Measurements from ENCODE around the gene PHF21B. TPM values are rescaled to one million over a fixed set of nuclear protein-coding genes. Genes with fewer than 3 reads are reported as not detected.

Gene PHF21B
- total RNA-seq, 1 experiment from 2014 or later: not detected

GRCh38 chr22:44969817-44970216, 40.0 kb downstream of the PHF21B start:
- no peak overlapping the region for H3K27ac Mint-ChIP-seq (ENCODE audit: unreplicated experiment)

GRCh38 chr22:44968736-44969135, 41.1 kb downstream of the PHF21B start:
- Mint-ChIP-seq H3K4me3 (ENCODE audit: low read depth, unreplicated experiment) (no peak overlapping the region), H3K27ac (ENCODE audit: unreplicated experiment) (no peak overlapping the region), H3K36me3 (ENCODE audit: insufficient read depth, unreplicated experiment) (peaks cover 5% of the 10 kb centered on the region), H3K27me3 (ENCODE audit: unreplicated experiment) (peaks cover 96% of the 10 kb centered on the region), H3K9me3 (ENCODE audit: low read depth, unreplicated experiment) (no peaks in the 10 kb centered on the region), H3K4me1 (ENCODE audit: low read depth, unreplicated experiment) (no peaks in the 10 kb centered on the region)
- no TSS peak for BruUV-seq (replicated peaks)
- intact Hi-C loops (cut with micrococcal nuclease; ENCODE audit: unreplicated experiment): no loop called here
- CTCF ChIA-PET: interaction anchor here (0.7 kb wide), 2 partner anchors 126 to 912 kb away, joined by 3 read pairs; no protein-coding TSS in a partner anchor
- DNase-seq: no peak
- no peak for TF ChIP-seq CTCF (IDR thresholded peaks at IDR 0.05; ENCODE audit: unreplicated experiment)

More at GRCh38 chr22:44969817-44970216, 40.0 kb downstream of the PHF21B start:
- Mint-ChIP-seq H3K4me1 (ENCODE audit: low read depth, unreplicated experiment) (no peaks in the 10 kb centered on the region), H3K27me3 (ENCODE audit: unreplicated experiment) (peaks cover 96% of the 10 kb centered on the region), H3K4me3 (ENCODE audit: low read depth, unreplicated experiment) (no peak overlapping the region), H3K9me3 (ENCODE audit: low read depth, unreplicated experiment) (no peaks in the 10 kb centered on the region), H3K36me3 (ENCODE audit: insufficient read depth, unreplicated experiment) (peaks cover 5% of the 10 kb centered on the region)
- TF ChIP-seq CTCF (IDR thresholded peaks at IDR 0.05; ENCODE audit: unreplicated experiment): no peak
- CTCF ChIA-PET: no interaction called here
- intact Hi-C loops (cut with micrococcal nuclease; ENCODE audit: unreplicated experiment): loop anchor here (10.0 kb wide), 1 partner anchor 125 kb away; no protein-coding TSS in a partner anchor
- no TSS peak for BruUV-seq (replicated peaks)
- DNase-seq: no peak

GRCh38 chr22:44965171-44965570, 44.6 kb downstream of the PHF21B start:
- Mint-ChIP-seq H3K36me3 (ENCODE audit: insufficient read depth, unreplicated experiment) (peaks cover 5% of the 10 kb centered on the region), H3K27ac (ENCODE audit: unreplicated experiment) (no peak overlapping the region), H3K27me3 (ENCODE audit: unreplicated experiment) (peaks cover 95% of the 10 kb centered on the region), H3K4me1 (ENCODE audit: low read depth, unreplicated experiment) (no peaks in the 10 kb centered on the region), H3K4me3 (ENCODE audit: low read depth, unreplicated experiment) (no peak overlapping the region), H3K9me3 (ENCODE audit: low read depth, unreplicated experiment) (no peaks in the 10 kb centered on the region)
- BruUV-seq (replicated peaks): no TSS peak
- no peak for TF ChIP-seq CTCF (IDR thresholded peaks at IDR 0.05; ENCODE audit: unreplicated experiment)
- no peak for DNase-seq
- CTCF ChIA-PET: no interaction called here
- intact Hi-C loops (cut with micrococcal nuclease; ENCODE audit: unreplicated experiment): no loop called here

- no peak overlapping the region for H3K4me3 Mint-ChIP-seq (ENCODE audit: low read depth, unreplicated experiment)
- BruUV-seq (replicated peaks): no TSS peak
- H3K27ac Mint-ChIP-seq (ENCODE audit: unreplicated experiment): no peak overlapping the region
- H3K9me3 Mint-ChIP-seq (ENCODE audit: low read depth, unreplicated experiment): no peaks in the 10 kb centered on the region
- peaks cover 95% of the 10 kb centered on the region for H3K27me3 Mint-ChIP-seq (ENCODE audit: unreplicated experiment)
- intact Hi-C loops (cut with micrococcal nuclease; ENCODE audit: unreplicated experiment): no loop called here
- H3K4me1 Mint-ChIP-seq (ENCODE audit: low read depth, unreplicated experiment): no peaks in the 10 kb centered on the region
- no peak for DNase-seq
- peaks cover 5% of the 10 kb centered on the region for H3K36me3 Mint-ChIP-seq (ENCODE audit: insufficient read depth, unreplicated experiment)
- CTCF ChIA-PET: no interaction called here
- no peak for TF ChIP-seq CTCF (IDR thresholded peaks at IDR 0.05; ENCODE audit: unreplicated experiment)
Measured at GRCh38 chr22:44964722-44965078, 45.1 kb downstream of the PHF21B start.

Data from Calu3 (cell line).